ACC112 (cell line): ENCODE data around the gene SLC6A19.

Experiments used
- H2AFZ ChIP-seq: fragments of 200-600 bp; sonication (generic); one replicate; pipeline ENCODE4 v1.6.0; 2017; ENCODE audit warnings: antibody characterized with exemption, low read length; ENCODE audit not compliant: unreplicated experiment
- H3K27ac ChIP-seq: fragments of 200-600 bp; sonication (generic); 2 replicates; pipeline ENCODE4 v1.5.1; 2014; ENCODE audit warnings: low read depth, mild to moderate bottlenecking, antibody characterized with exemption, low read length, moderate library complexity
- H3K27me3 ChIP-seq: fragments of 200-600 bp; sonication (generic); 2 replicates; pipeline ENCODE4 v1.6.1; 2014; ENCODE audit warnings: mild to moderate bottlenecking, antibody characterized with exemption, low read length, moderate library complexity, mixed read lengths; ENCODE audit not compliant: insufficient read depth
- H3K36me3 ChIP-seq: fragments of 200-600 bp; sonication (generic); 2 replicates; pipeline ENCODE4 v1.6.1; 2016; ENCODE audit warnings: mild to moderate bottlenecking, antibody characterized with exemption, low read length, moderate library complexity, mixed read lengths; ENCODE audit not compliant: insufficient read depth
- H3K4me1 ChIP-seq: fragments of 200-600 bp; sonication (generic); one replicate; pipeline ENCODE4 v1.6.1; 2016; ENCODE audit warnings: low read length, mixed read lengths; ENCODE audit not compliant: insufficient read depth, unreplicated experiment, control insufficient read depth
- H3K4me3 ChIP-seq: fragments of 200-600 bp; sonication (generic); 2 replicates; pipeline ENCODE4 v1.5.1; 2014; ENCODE audit warnings: mild to moderate bottlenecking, low read depth, low read length
- H3K79me2 ChIP-seq: fragments of 200-600 bp; sonication (generic); one replicate; pipeline ENCODE4 v1.6.0; 2016; ENCODE audit warnings: low read length; ENCODE audit not compliant: control insufficient read depth, unreplicated experiment, insufficient read depth

Gene SLC6A19

DNA sequence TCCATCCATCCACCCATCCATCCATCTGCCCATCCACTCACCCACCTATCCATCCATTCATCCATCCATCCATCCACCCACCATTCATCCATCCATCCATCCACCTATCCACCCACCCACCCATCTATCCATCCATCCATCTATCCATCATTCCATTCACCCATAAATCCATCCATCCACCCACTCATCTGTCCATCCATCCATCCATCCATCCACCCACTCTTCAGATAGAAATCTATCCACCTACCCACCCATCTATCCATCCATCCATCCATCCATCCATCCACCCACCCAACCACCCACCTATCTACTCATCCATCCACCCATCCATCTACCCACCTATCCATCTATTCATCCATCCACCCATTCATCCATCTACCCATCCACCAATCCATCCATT, 35.0 kb upstream of the SLC6A19 start:
- no peaks in the 10 kb centered on the region for H3K36me3 ChIP-seq
- H3K79me2 ChIP-seq, result no peaks in the 10 kb centered on the region
- H3K27me3 ChIP-seq, result no peaks in the 10 kb centered on the region
- no peak overlapping the region for H3K4me3 ChIP-seq
- H3K4me1 ChIP-seq, result peaks cover under 1% of the 10 kb centered on the region
- no peak overlapping the region for H2AFZ ChIP-seq
- no peak overlapping the region for H3K27ac ChIP-seq

DNA sequence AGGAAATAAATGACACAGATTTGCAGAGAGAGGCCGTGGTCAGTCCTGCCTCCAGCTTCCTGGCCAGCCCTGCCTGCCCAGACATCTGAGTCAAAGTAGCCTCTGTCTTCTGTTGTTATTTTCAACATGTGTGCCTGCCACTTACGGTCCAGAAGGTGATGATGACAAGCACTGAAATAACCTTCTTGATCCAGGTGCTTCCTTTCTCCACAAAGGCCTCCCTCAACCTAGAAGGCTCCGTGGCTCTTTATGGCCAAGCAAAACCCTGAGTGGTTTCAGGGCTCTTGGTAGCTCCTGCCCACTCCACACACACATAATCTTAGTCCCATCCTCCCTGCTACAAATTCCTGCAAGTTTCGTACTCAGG, 34.1 kb upstream of the SLC6A19 start:
- Histone ChIP-seq H3K36me3 (no peaks in the 10 kb centered on the region), H3K4me3 (no peak overlapping the region), H3K4me1 (no peaks in the 10 kb centered on the region), H3K79me2 (no peaks in the 10 kb centered on the region), H3K27me3 (no peaks in the 10 kb centered on the region), H3K27ac (no peak overlapping the region), H2AFZ (no peak overlapping the region)

DNA sequence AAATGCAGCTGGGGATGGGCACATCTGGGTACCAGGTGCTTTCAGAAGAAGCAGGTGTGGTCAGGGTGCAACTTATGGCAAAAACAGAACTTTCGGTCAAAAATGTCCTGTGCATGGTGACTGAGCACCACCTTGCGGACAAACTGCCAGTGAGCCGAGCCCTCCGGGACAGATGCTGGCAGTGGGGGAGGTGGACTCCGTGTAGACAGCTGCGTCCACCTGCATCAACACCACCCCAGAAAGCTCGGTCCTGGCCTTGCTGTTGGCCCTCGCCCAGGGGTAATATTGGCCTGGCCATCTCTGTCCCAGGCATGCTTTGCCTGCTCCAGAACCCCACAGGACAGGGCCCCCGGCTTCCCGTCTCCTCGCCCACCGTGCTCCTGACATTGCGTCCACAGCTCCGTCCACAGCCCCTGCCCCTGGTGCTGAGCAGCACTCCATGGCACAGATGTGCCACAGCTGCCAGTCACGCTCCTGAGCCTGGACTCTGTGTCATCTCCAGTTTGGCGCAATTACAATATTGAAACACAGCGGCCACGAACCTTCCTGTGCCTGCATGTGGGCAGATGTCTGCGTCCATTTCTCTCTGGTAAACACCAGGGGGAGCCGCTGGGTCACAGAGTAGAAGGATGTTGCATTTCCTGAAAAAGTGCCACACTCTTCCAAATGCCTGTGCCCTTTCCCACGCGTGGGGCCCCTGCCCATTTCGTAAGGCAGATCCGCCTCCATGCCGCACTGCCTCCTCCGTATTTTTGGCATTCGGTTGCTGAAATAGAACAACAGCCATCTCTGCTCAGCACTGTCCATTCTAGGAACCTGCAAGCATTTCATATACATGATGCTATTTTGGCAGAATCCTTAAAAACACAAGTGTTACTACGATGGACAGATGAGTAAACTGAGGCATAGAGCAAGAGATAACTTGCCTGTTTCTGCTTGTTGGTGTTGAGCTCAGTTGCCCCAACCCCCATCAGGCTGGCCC, 33.4 kb upstream of the SLC6A19 start:
- Histone ChIP-seq H3K36me3 (no peaks in the 10 kb centered on the region), H3K4me1 (no peaks in the 10 kb centered on the region), H3K27ac (no peak overlapping the region), H2AFZ (no peak overlapping the region), H3K79me2 (no peaks in the 10 kb centered on the region), H3K27me3 (no peaks in the 10 kb centered on the region), H3K4me3 (peak overlapping the region; percentile 59)

DNA sequence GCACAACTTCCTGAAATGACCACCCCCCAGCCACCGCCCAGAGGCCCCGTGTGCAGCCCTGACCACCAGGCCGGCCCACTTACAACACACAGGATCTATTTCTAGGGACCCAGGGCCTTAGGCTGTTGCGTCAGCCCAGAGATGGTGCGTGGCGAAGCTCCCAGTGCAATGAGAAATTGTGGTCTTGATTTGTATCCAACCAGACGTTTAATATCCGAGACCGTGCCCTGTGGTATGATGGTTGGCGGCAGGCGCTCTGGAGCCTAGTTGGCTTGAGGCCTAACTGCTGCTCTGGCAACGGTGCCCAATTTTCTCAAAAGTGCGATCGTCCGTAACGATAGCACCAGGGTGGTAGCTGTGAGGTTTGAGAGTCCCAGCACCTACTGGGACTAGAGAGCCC, 32.6 kb upstream of the SLC6A19 start:
- no peak overlapping the region for H3K4me3 ChIP-seq
- no peaks in the 10 kb centered on the region for H3K27me3 ChIP-seq
- no peak overlapping the region for H2AFZ ChIP-seq
- H3K79me2 ChIP-seq, result no peaks in the 10 kb centered on the region
- H3K27ac ChIP-seq, result no peak overlapping the region
- H3K36me3 ChIP-seq, result no peaks in the 10 kb centered on the region
- no peaks in the 10 kb centered on the region for H3K4me1 ChIP-seq

DNA sequence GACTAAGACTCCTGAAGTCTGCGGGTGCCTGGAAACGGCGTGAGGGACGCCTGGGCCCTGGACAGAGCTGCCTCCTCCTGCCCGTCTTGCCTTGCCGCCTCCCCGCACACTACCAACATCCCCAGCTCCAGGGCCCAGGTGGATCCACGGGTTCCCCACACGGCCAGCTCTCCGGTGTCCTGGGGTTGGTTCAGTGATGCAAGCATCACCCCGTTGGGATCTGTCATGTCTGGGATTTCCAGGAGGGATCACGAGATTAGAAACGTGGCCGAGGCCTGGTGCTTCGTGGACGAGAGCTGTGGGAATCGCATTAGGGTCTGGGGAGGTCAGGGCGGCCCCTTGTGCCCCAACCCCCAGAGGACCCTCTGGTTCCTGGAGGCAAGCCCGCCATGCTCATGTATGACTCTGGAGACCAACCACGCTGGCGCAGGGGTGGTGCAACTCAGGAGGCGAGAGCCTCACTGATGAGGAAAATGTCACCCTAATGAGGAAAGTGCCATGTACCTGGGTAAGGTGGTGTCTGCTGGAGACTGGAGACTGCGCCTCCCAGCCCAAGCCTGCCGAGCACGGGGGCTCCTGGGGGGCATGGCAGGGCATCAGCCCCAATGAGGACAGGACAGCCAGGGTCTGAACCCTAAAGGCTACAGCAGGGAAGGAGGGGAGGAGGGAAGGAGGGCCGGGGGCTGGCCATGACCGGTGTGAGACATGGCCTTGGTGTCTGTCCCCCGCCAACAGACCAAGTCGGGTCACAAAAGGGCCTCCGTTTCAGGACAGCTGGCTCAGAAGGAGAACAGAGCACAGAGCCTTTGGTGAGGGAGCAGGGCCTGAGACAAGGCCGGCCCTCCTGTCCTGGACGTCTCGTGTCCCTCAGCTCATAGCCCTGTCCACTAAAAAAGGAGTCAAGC, 31.9 kb upstream of the SLC6A19 start:
- no peaks in the 10 kb centered on the region for H3K79me2 ChIP-seq
- H3K27me3 ChIP-seq, result no peaks in the 10 kb centered on the region
- H3K36me3 ChIP-seq, result no peaks in the 10 kb centered on the region
- H2AFZ ChIP-seq, result no peak overlapping the region
- H3K27ac ChIP-seq, result no peak overlapping the region
- H3K4me3 ChIP-seq, result no peak overlapping the region
- H3K4me1 ChIP-seq, result no peaks in the 10 kb centered on the region

DNA sequence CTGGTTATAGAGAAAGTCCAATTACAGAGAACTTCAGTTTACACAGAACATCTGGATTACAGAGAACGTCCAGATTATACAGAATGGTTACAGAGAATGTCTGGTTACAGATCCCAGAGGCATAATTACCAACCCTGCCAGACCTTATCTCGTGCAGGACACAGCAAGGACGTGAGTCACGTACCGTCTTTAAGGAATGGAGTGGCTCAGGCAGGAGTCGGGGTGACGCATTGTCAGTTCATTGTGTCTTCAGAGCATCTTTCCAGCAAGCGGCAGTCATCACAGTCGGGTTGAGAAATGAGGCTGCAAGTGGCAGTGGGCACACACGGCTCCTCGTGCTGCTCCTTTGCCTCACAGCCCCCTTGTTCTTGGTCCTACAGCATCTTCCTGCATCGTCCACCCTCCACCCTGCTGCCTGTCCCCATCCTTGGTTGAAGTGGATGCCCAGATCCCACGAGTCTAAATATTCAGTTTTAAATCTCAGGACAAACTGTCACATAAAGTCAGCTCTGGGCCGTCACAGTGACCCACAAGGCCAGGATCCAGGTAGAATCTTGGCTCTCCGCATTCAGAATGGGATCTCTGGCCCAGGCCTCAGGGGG, 30.0 kb upstream of the SLC6A19 start:
- Histone ChIP-seq H3K79me2 (no peaks in the 10 kb centered on the region), H3K4me3 (no peak overlapping the region), H3K27me3 (no peaks in the 10 kb centered on the region), H3K27ac (no peak overlapping the region), H2AFZ (no peak overlapping the region), H3K4me1 (no peaks in the 10 kb centered on the region), H3K36me3 (no peaks in the 10 kb centered on the region)

DNA sequence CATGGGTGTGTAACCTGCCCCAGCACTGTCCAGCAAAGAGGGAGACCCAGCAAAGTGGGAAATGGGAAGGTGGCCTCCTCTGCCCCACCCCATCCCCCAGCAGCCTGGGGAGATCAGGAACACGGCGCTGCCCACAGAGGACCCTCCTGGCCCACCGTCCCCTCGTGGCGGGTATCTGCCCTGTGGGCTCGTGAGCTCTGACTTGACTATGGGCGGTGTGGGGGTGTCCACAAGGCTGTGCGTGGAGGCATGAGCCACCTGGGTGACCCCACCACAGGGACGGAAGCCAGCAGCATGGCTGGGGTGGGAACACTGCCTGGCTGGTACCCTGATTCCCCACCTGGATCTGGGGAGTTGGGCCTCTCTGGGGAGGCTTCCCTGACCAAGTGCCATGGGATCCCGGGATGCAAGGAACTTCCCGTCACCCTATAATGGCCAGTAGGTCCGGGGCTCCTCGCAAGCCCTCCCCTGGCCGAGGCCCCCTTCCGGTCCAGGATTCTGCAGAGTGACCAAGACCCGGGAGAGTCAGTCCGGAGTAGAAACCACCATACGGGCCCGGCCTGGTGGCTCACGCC, 29.3 kb upstream of the SLC6A19 start:
- Histone ChIP-seq H3K4me1 (no peaks in the 10 kb centered on the region), H3K36me3 (no peaks in the 10 kb centered on the region), H3K27me3 (no peaks in the 10 kb centered on the region), H2AFZ (no peak overlapping the region), H3K4me3 (no peak overlapping the region), H3K79me2 (no peaks in the 10 kb centered on the region), H3K27ac (no peak overlapping the region)

DNA sequence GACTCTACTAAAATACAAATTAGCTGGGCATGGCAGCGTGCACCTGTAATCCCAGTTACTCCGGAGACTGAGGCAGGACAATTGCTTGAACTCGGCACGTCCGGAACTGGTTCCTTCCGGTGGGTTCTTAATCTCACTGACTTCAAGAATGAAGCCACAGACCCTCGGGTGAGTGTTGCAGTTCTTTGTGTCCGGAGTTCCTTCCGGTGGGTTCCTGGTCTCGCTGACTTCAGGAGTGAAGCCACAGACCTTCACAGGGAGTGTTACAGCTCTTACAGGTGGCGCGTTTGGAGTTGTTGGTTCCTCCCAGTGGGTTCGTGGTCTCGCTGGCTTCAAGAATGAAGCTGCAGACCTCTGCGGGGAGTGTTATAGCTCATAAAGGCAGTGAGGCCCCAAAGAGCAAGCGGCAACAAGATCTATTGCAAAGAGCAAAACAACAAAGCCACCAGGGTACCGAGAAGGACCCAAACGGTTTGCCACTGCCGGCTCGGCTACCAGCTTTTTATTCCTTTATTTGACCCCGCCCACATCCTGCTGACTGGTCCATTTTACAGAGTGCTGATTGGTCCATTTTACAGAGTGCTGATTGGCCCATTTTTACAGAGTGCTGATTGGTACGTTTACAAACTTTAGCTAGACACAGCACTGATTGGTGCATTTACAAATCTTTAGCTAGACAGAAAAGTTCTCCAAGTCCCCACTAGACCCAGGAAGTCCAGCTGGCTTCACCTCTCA, 28.6 kb upstream of the SLC6A19 start:
- H3K27ac ChIP-seq, result no peak overlapping the region
- H2AFZ ChIP-seq, result no peak overlapping the region
- no peaks in the 10 kb centered on the region for H3K27me3 ChIP-seq
- H3K4me3 ChIP-seq, result no peak overlapping the region
- H3K4me1 ChIP-seq, result no peaks in the 10 kb centered on the region
- no peaks in the 10 kb centered on the region for H3K79me2 ChIP-seq
- H3K36me3 ChIP-seq, result no peaks in the 10 kb centered on the region

DNA sequence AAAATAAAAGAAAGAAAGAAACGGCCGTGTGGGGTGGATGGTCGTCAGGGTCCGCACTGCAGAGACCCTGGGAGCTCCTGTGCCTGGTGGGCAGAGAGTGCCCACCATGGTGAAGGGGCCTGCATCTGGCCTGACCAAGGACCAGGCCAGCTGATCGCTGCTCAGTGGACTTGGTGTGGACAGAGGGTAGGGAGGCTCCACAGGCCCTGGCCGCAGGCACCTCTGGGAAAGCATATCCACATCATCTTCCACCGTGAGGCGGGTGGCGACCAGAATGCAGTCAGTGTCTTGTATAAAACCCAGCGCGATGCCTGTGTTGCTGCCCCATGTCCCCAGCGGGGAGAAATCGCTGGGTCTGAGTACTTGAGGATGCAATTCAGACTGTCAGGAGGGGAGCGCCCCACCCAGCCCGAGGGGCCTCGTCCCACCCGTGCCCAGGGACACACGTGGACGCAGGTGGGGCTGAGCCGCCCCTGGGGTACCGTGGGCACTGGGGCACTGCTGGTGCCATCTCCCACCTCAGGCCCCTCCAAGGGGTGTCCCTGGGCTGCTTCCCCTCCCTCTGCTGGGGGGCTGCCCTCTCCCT, 27.8 kb upstream of the SLC6A19 start:
- no peak overlapping the region for H3K27ac ChIP-seq
- H3K36me3 ChIP-seq, result no peaks in the 10 kb centered on the region
- no peaks in the 10 kb centered on the region for H3K79me2 ChIP-seq
- H2AFZ ChIP-seq, result peak overlapping the region; percentile 43
- H3K27me3 ChIP-seq, result no peaks in the 10 kb centered on the region
- H3K4me3 ChIP-seq, result peak overlapping the region; percentile 37
- H3K4me1 ChIP-seq, result no peaks in the 10 kb centered on the region
